Loucy (cell line): ENCODE results near the gene SNX12.

Experiments used
- H2AFZ ChIP-seq: fragments of 200-600 bp; sonication (generic); 2 replicates; pipeline ENCODE4 v1.6.0; 2016; ENCODE audit warnings: antibody characterized with exemption, mild to moderate bottlenecking, low read length, moderate library complexity
- H3F3A ChIP-seq: fragments of 200-600 bp; 2 replicates; pipeline ENCODE4 v1.6.0; 2016; ENCODE audit warnings: antibody characterized with exemption, low read depth, mild to moderate bottlenecking
- H3K27me3 ChIP-seq: fragments of 200-600 bp; sonication (generic); 2 replicates; pipeline ENCODE4 v1.6.1; 2014; ENCODE audit warnings: low read length, mild to moderate bottlenecking; ENCODE audit not compliant: insufficient read depth, poor library complexity, severe bottlenecking
- H3K36me3 ChIP-seq: fragments of 200-600 bp; sonication (generic); 2 replicates; pipeline ENCODE4 v1.6.1; 2016; ENCODE audit warnings: low read length; ENCODE audit not compliant: insufficient read depth
- H3K4me1 ChIP-seq: fragments of 200-600 bp; sonication (generic); 2 replicates; pipeline ENCODE4 v1.5.1; 2014; ENCODE audit warnings: low read length, mild to moderate bottlenecking; ENCODE audit not compliant: insufficient read depth, poor library complexity, severe bottlenecking
- H3K4me2 ChIP-seq: fragments of 200-600 bp; sonication (generic); 2 replicates; pipeline ENCODE4 v1.6.0; 2014; ENCODE audit warnings: antibody characterized with exemption, low read length, low read depth, mild to moderate bottlenecking; ENCODE audit not compliant: poor library complexity, severe bottlenecking
- H3K4me3 ChIP-seq: fragments of 200-600 bp; sonication (generic); 2 replicates; pipeline ENCODE4 v1.5.1; 2014; ENCODE audit warnings: low read length, mild to moderate bottlenecking, mixed read lengths; ENCODE audit not compliant: poor library complexity, severe bottlenecking
- H3K79me2 ChIP-seq: fragments of 200-600 bp; sonication (generic); 2 replicates; pipeline ENCODE4 v1.6.1; 2014; ENCODE audit warnings: low read length; ENCODE audit not compliant: insufficient read depth
- H3K9ac ChIP-seq: fragments of 200-600 bp; sonication (generic); 2 replicates; pipeline ENCODE4 v1.6.0; 2014; ENCODE audit warnings: mild to moderate bottlenecking, low read depth, low read length, moderate library complexity; ENCODE audit not compliant: poor library complexity, severe bottlenecking
- H3K9me2 ChIP-seq: fragments of 200-600 bp; sonication (generic); replicated peaks from 2 replicates; pipeline ENCODE4 v1.6.1; 2016; ENCODE audit warnings: low read depth, low read length, mixed read lengths
- H3K9me3 ChIP-seq: fragments of 200-600 bp; sonication (generic); 2 replicates; pipeline ENCODE4 v1.6.1; 2014; ENCODE audit warnings: mild to moderate bottlenecking, antibody characterized with exemption, low read length, low read depth; ENCODE audit not compliant: insufficient read depth
- H4K20me1 ChIP-seq: fragments of 200-600 bp; sonication (generic); 2 replicates; pipeline ENCODE4 v1.6.0; 2014; ENCODE audit warnings: antibody characterized with exemption, low read length, mild to moderate bottlenecking; ENCODE audit not compliant: insufficient read depth, poor library complexity, severe bottlenecking
- EZH2phosphoT487 ChIP-seq: fragments of 200-600 bp; IDR thresholded peaks from 2 replicates; pipeline ENCODE4 v1.6.1; 2018; ENCODE audit warnings: antibody characterized with exemption, mild to moderate bottlenecking, moderate library complexity, borderline replicate concordance
- TF ChIP-seq, protein P1 (sequence below): fragments of 200-600 bp; sonication (generic); conservative IDR thresholded peaks from 2 replicates; pipeline ENCODE4 v1.5.1; 2014; ENCODE audit warnings: mild to moderate bottlenecking, antibody characterized with exemption, low read length

SNX12 gene

DNA sequence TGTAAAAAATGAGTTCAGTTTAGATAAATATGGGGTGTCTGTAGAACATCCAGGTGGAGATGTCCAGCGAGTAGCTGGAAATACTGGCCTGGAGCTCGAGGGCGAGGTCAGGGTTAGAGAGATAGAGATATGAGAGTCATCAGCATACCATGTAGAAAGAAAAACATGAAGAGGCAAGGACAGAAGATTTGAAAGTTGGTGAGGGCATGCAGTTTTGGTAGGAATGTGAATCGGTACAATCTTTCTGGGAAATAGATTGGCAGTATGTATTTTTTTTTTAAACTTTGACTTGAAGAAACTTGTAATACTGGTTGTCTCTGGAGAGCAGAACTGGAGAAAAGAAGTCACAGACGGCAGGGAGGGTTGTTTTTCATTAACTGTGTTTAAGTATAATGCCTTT, 2.4 kb upstream of the SNX12 start:
- no peaks in the 10 kb centered on the region for H3F3A ChIP-seq
- no peaks in the 10 kb centered on the region for H3K36me3 ChIP-seq
- H3K4me2 ChIP-seq, result no peak overlapping the region
- no peaks in the 10 kb centered on the region for H3K27me3 ChIP-seq
- peaks cover 23% of the 10 kb centered on the region for H3K79me2 ChIP-seq
- H3K4me3 ChIP-seq, result no peak overlapping the region
- H3K9ac ChIP-seq, result no peak overlapping the region
- H4K20me1 ChIP-seq, result peaks cover 6% of the 10 kb centered on the region
- H3K4me1 ChIP-seq, result peaks cover 9% of the 10 kb centered on the region
- no peaks in the 10 kb centered on the region for H3K9me2 ChIP-seq
- H3K9me3 ChIP-seq, result no peaks in the 10 kb centered on the region
- TF ChIP-seq EZH2phosphoT487, result no peak
- TF ChIP-seq, protein P1, sequence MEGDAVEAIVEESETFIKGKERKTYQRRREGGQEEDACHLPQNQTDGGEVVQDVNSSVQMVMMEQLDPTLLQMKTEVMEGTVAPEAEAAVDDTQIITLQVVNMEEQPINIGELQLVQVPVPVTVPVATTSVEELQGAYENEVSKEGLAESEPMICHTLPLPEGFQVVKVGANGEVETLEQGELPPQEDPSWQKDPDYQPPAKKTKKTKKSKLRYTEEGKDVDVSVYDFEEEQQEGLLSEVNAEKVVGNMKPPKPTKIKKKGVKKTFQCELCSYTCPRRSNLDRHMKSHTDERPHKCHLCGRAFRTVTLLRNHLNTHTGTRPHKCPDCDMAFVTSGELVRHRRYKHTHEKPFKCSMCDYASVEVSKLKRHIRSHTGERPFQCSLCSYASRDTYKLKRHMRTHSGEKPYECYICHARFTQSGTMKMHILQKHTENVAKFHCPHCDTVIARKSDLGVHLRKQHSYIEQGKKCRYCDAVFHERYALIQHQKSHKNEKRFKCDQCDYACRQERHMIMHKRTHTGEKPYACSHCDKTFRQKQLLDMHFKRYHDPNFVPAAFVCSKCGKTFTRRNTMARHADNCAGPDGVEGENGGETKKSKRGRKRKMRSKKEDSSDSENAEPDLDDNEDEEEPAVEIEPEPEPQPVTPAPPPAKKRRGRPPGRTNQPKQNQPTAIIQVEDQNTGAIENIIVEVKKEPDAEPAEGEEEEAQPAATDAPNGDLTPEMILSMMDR, result no peak
- peak overlapping the region; percentile 32; the same call in 1 of the 2 replicates for H2AFZ ChIP-seq

DNA sequence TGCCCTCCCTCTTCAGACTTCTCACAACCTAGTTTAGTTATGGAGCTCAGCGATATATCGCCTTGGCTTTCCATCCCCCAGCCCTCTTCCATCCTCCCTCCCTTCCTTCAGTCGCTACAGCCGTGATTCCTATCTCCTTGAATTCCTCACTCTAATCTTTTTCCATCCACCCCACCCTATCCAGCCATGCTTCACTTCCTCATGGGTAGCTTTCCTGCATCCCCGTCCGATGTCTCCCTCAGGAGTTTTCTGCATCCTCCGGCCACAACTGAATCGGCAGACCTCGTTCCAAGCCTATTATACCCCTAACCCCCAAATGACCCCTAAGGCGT, 456 bp downstream of the SNX12 start:
- Histone ChIP-seq H4K20me1 (peaks cover 12% of the 10 kb centered on the region), H3K4me2 (peak overlapping the region; percentile 80), H3K9ac (peak overlapping the region; percentile 89), H3K79me2 (peaks cover 37% of the 10 kb centered on the region), H3K9me3 (no peaks in the 10 kb centered on the region), H3K36me3 (no peaks in the 10 kb centered on the region; the same call in 1 of the 2 replicates), H3K4me1 (peaks cover 17% of the 10 kb centered on the region), H3K4me3 (peak overlapping the region; percentile 97), H3K27me3 (no peaks in the 10 kb centered on the region), H3F3A (no peaks in the 10 kb centered on the region), H2AFZ (peak overlapping the region; percentile 98), H3K9me2 (no peaks in the 10 kb centered on the region)
- TF ChIP-seq, protein P1, result no peak

DNA sequence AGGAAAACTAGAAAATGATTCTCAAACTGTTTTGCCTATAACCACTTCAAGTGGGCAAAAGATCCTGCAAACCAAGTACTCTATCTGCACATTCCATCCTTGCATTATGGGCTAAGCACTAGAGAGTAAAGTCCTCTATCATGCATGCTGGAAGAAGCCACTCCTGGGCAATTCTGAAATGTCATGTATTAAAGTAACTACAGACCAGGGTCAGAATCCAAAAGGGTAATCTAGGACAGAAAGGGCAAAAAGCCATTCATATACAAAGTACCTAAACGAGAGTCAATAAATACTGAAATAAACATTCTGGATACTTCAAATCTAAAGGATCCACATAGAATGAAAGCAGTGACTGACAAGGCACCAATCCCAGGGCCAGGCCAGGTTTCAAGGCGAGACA, 1.0 kb downstream of the SNX12 start:
- H3K9me3 ChIP-seq, result no peaks in the 10 kb centered on the region

More for the DNA sequence above, 1.0 kb downstream of the SNX12 start:
- H3K4me1 ChIP-seq, result peaks cover 17% of the 10 kb centered on the region
- H3K9me2 ChIP-seq, result no peaks in the 10 kb centered on the region
- no peak for TF ChIP-seq EZH2phosphoT487
- TF ChIP-seq, protein P1, result no peak
- H3F3A ChIP-seq, result no peaks in the 10 kb centered on the region
- peaks cover 12% of the 10 kb centered on the region for H4K20me1 ChIP-seq
- H3K4me3 ChIP-seq, result peak overlapping the region; percentile 97
- no peaks in the 10 kb centered on the region for H3K27me3 ChIP-seq
- peaks cover under 1% of the 10 kb centered on the region; the same call in 1 of the 2 replicates for H3K36me3 ChIP-seq
- H3K9ac ChIP-seq, result peak overlapping the region; percentile 89
- H3K79me2 ChIP-seq, result peaks cover 37% of the 10 kb centered on the region
- peak overlapping the region; percentile 80 for H3K4me2 ChIP-seq
- H2AFZ ChIP-seq, result no peak overlapping the region
